H1 (cell line): ENCODE results near the gene OR51V1. TPM values are rescaled to one million over a fixed set of nuclear protein-coding genes. Genes with fewer than 3 reads are reported as not detected.

Experiments used
- CBX5 ChIP-seq: fragments of 300-800, 300-1000 bp; sonication (generic); IDR thresholded peaks from 2 replicates; pipeline ENCODE4 v1.7.1; 2016; ENCODE audit warnings: antibody characterized with exemption, low read length, low read depth
- CTBP2 ChIP-seq: IDR thresholded peaks from 2 replicates; pipeline ENCODE4 v1.7.0; 2011; ENCODE audit warnings: borderline replicate concordance, mild to moderate bottlenecking, moderate library complexity, mixed read lengths, low read length; ENCODE audit not compliant: insufficient read depth, insufficient read length
- FOSL1 ChIP-seq: IDR thresholded peaks from 2 replicates; pipeline ENCODE4 v1.6.1; 2011; ENCODE audit warnings: mild to moderate bottlenecking, low read depth, low read length, moderate library complexity; ENCODE audit not compliant: insufficient read depth
- KDM1A ChIP-seq: fragments of 200-600, 300-600 bp; sonication (generic); IDR thresholded peaks from 2 replicates; pipeline ENCODE4 v1.7.1; 2016; ENCODE audit warnings: mild to moderate bottlenecking, low read length, borderline replicate concordance
- SP4 ChIP-seq: IDR thresholded peaks from 2 replicates; pipeline ENCODE4 v1.6.1; 2012; ENCODE audit warnings: low read length, inconsistent platforms
- SUZ12 ChIP-seq: fragments of 200-600 bp; sonication (generic); IDR thresholded peaks from 2 replicates; pipeline ENCODE4 v1.6.1; 2012; ENCODE audit warnings: mild to moderate bottlenecking, inconsistent platforms, low read length, moderate library complexity, mixed read lengths
- polyA plus RNA-seq, 7 experiments: library from polyadenylated mRNA; depleted of rRNA in 3 of 7; stranded (reverse) in 5 of 7; unstranded in 2 of 7; fragments of >200 nt in 5 of 7; fragments of 200-250 nt in 2 of 7; gene quantifications; 1 replicate in 5 of 7; 2 replicates in 1 of 7; 4 replicates in 1 of 7; pipeline versions ENCODE4 v1.2.1 to v1.2.3, GENCODE V29; 2011 to 2013; ENCODE audit warnings: missing spikeins in 2 of 7, mixed read lengths in 2 of 7
- total RNA-seq: library from RNA; stranded (reverse); fragmentation: NEBNext Ultra II Directional; extraction: Animal tissue kit (Norgen Biotek cat#: 25700); gene quantifications from 2 replicates; pipeline ENCODE4 v1.2.1, GENCODE V29; 2021

The OR51V1 gene
- total and polyA plus RNA-seq, 2 of the 8 experiments (the other 6 are each of a cell fraction or from before 2014, with no cell fraction given) = not detected

DNA sequence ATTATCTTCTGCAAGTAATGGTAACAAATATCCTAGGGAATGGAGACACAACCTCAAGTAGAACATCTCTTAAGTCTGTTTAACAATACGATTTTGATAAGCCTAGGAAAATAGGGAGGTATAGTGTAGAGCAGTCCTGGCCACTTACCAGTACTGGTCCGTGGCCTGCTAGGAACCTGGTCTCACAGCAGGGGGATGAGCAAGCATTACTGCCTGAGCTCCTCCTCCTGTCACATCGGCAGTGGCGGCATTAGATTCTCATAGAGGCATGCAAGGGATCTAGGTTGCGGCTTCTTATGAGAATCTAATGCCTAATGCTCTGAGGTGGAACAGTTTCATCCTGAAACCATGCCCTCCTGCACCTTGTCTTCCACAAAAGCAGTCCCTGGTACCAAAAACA lies 4.4 kb downstream of the OR51V1 start (continued):
- TF ChIP-seq CBX5 (no peak), SUZ12 (no peak), SP4 (no peak), FOSL1 (no peak), CTBP2 (no peak), KDM1A (no peak)
